Activated CD4-positive, alpha-beta T cell treated with anti-CD3 and anti-CD28 coated beads, Interleukin-2, amount 10 ng/mL, durations not matched to agents 24 days and 14 days (primary cell): ENCODE measurements around the gene ANGEL2. TPM values are rescaled to one million over a fixed set of nuclear protein-coding genes. Genes with fewer than 3 reads are reported as not detected.

Source experiments
- DNase-seq: peaks from one replicate; pipeline ENCODE4 v3.0.0; 2022
- H3K27ac Mint-ChIP-seq: one replicate; pipeline ENCODE4 v1.8.0; 2022; ENCODE audit warnings: mild to moderate bottlenecking, mixed read lengths
- H3K27me3 Mint-ChIP-seq: one replicate; pipeline ENCODE4 v1.8.0; 2022; ENCODE audit warnings: mixed read lengths
- H3K36me3 Mint-ChIP-seq: one replicate; pipeline ENCODE4 v1.8.0; 2022; ENCODE audit warnings: low read depth, mild to moderate bottlenecking, mixed read lengths
- H3K4me1 Mint-ChIP-seq: one replicate; pipeline ENCODE4 v1.8.0; 2021; ENCODE audit warnings: mixed read lengths
- H3K4me3 Mint-ChIP-seq: one replicate; pipeline ENCODE4 v1.8.0; 2022; ENCODE audit warnings: mild to moderate bottlenecking, moderate library complexity, mixed read lengths
- H3K9me3 Mint-ChIP-seq: one replicate; pipeline ENCODE4 v1.8.0; 2021; ENCODE audit warnings: mixed read lengths
- intact Hi-C: fragments of 100-400 bp; cut with micrococcal nuclease; formaldehyde crosslinking; loops from one replicate; pipeline ENCODE4 v1.15.1; 2023
- total RNA-seq: library from RNA; stranded (reverse); gene quantifications from 2 replicates; pipeline ENCODE4 v1.2.3, GENCODE V29; 2022

The ANGEL2 gene
- total RNA-seq, 1 donor from 2014 or later = 43.7 TPM

- H3K4me1 Mint-ChIP-seq = peaks cover 4% of the 10 kb centered on the region
- no peaks in the 10 kb centered on the region for H3K36me3 Mint-ChIP-seq
- DNase-seq = no peak
- intact Hi-C loops = no loop called here
- peaks cover 30% of the 10 kb centered on the region for H3K27me3 Mint-ChIP-seq
- H3K27ac Mint-ChIP-seq = no peak overlapping the region
- no peak overlapping the region for H3K4me3 Mint-ChIP-seq
- no peaks in the 10 kb centered on the region for H3K9me3 Mint-ChIP-seq
Observed at GRCh38 chr1:212945463-212946160, 70.1 kb downstream of the ANGEL2 start.

GRCh38 chr1:212945056-212945455 lies 70.6 kb downstream of the ANGEL2 start:
- no peaks in the 10 kb centered on the region for H3K36me3 Mint-ChIP-seq
- no peak overlapping the region for H3K27ac Mint-ChIP-seq
- no peak overlapping the region for H3K4me3 Mint-ChIP-seq
- DNase-seq = no peak
- intact Hi-C loops = no loop called here
- H3K27me3 Mint-ChIP-seq = peaks cover 28% of the 10 kb centered on the region
- H3K4me1 Mint-ChIP-seq = peaks cover 2% of the 10 kb centered on the region
- H3K9me3 Mint-ChIP-seq = no peaks in the 10 kb centered on the region

- no peak for DNase-seq
- H3K4me3 Mint-ChIP-seq = no peak overlapping the region
- no peaks in the 10 kb centered on the region for H3K9me3 Mint-ChIP-seq
- intact Hi-C loops = no loop called here
- H3K27ac Mint-ChIP-seq = no peak overlapping the region
- H3K4me1 Mint-ChIP-seq = no peaks in the 10 kb centered on the region
- H3K27me3 Mint-ChIP-seq = peaks cover 25% of the 10 kb centered on the region
- H3K36me3 Mint-ChIP-seq = no peaks in the 10 kb centered on the region
Observed at GRCh38 chr1:212944229-212944901, 71.3 kb downstream of the ANGEL2 start.

- intact Hi-C loops = no loop called here
- DNase-seq = no peak
- H3K4me1 Mint-ChIP-seq = no peaks in the 10 kb centered on the region
- H3K27me3 Mint-ChIP-seq = peaks cover 15% of the 10 kb centered on the region
- H3K4me3 Mint-ChIP-seq = no peak overlapping the region
- no peaks in the 10 kb centered on the region for H3K36me3 Mint-ChIP-seq
- H3K9me3 Mint-ChIP-seq = no peaks in the 10 kb centered on the region
- no peak overlapping the region for H3K27ac Mint-ChIP-seq
Observed at GRCh38 chr1:212943393-212943710, 72.3 kb downstream of the ANGEL2 start.

GRCh38 chr1:212942679-212943392 lies 72.8 kb downstream of the ANGEL2 start:
- Mint-ChIP-seq H3K36me3 (no peaks in the 10 kb centered on the region), H3K9me3 (no peaks in the 10 kb centered on the region), H3K27me3 (peaks cover 12% of the 10 kb centered on the region), H3K27ac (no peak overlapping the region), H3K4me3 (no peak overlapping the region), H3K4me1 (peaks cover 3% of the 10 kb centered on the region)
- no peak for DNase-seq
- intact Hi-C loops = no loop called here

Other genes starting within 250 kb of the ANGEL2 start
- 37.3 and 40.0 TPM in 2 replicates for gene NSL1, start 224.1 kb downstream of the ANGEL2 start, total RNA-seq
- 15.1 and 16.2 TPM in 2 replicates for gene TATDN3, start 224.0 kb downstream of the ANGEL2 start, total RNA-seq
- gene SPATA45, start 168.2 kb downstream of the ANGEL2 start, total RNA-seq = not detected in 2 replicates
- gene FLVCR1, start 157.6 kb downstream of the ANGEL2 start, total RNA-seq = 17.9 and 21.8 TPM in 2 replicates
- 0.54 and 0.84 TPM in 2 replicates for gene VASH2, start 65.3 kb downstream of the ANGEL2 start, total RNA-seq
- gene RPS6KC1, start 35.4 kb upstream of the ANGEL2 start, total RNA-seq = 7.0 and 7.5 TPM in 2 replicates